ENCODE measurements around the gene FOXRED1. TPM values are rescaled to one million over a fixed set of nuclear protein-coding genes. Genes with fewer than 3 reads are reported as not detected.

Gene FOXRED1
- polyA plus RNA-seq: 10 to 100 TPM; 18.8 to 21.2 TPM

GRCh38 chr11:126268708-126269579, at the start of gene FOXRED1, which contains the start of gene SRPRA:
Gene FOXRED1 (plus strand): TSS chr11:126269154. CDS start chr11:126269207, 53 bp downstream.
Gene SRPRA (minus strand): TSS chr11:126268895. CDS start chr11:126268804, 91 bp downstream.
- 1% methylated on average over 63 to 64 of the region's 64 CpGs for WGBS, 2 donors
- H3K36me3 ChIP-seq (ENCODE audit: control insufficient read depth in 2 of 2, insufficient read depth in 2 of 2, low read length in 1 of 2): peaks cover 23 to 28% of the 10 kb centered on the region in 2 donors
- peak within 1 kb of the TSS; percentile 88 to 97 for H3K27ac ChIP-seq (ENCODE audit: low read depth in 2 of 2, low read length in 1 of 2)
- no peaks in the 10 kb centered on the region for H3K9me3 ChIP-seq (ENCODE audit: control insufficient read depth in 2 of 2, insufficient read depth in 1 of 2, low read depth in 1 of 2, low read length in 1 of 2)
- H3K4me3 ChIP-seq (ENCODE audit: low read depth in 1 of 2, low read length in 2 of 2): peak within 1 kb of the TSS; percentile 86 to 89
- H3K4me1 ChIP-seq (ENCODE audit: control insufficient read depth in 2 of 2, insufficient read depth in 2 of 2, low read length in 1 of 2): peaks cover 0 to 2% of the 10 kb centered on the region in 2 donors
- H3K27me3 ChIP-seq (ENCODE audit: control insufficient read depth in 1 of 2, insufficient read depth in 2 of 2, low read length in 2 of 2): no peaks in the 10 kb centered on the region

- WGBS, 2 donors: 75 to 79% methylated on average over 4 of the region's 4 CpGs
These were observed 49.4 kb upstream of the FOXRED1 start for GRCh38 chr11:126219547-126219946.

GRCh38 chr11:126224647-126225294, 44.2 kb upstream of the FOXRED1 start:
- Histone ChIP-seq H3K9me3 (ENCODE audit: control insufficient read depth in 2 of 2, insufficient read depth in 1 of 2, low read depth in 1 of 2, low read length in 1 of 2) (no peaks in the 10 kb centered on the region), H3K4me1 (ENCODE audit: control insufficient read depth in 2 of 2, insufficient read depth in 2 of 2, low read length in 1 of 2) (peaks cover 0 to 2% of the 10 kb centered on the region in 2 donors), H3K27ac (ENCODE audit: low read depth in 2 of 2, low read length in 1 of 2) (no peak overlapping the region), H3K27me3 (ENCODE audit: control insufficient read depth in 1 of 2, insufficient read depth in 2 of 2, low read length in 2 of 2) (no peaks in the 10 kb centered on the region), H3K4me3 (ENCODE audit: low read depth in 1 of 2, low read length in 2 of 2) (no peak overlapping the region), H3K36me3 (ENCODE audit: control insufficient read depth in 2 of 2, insufficient read depth in 2 of 2, low read length in 1 of 2) (no peaks in the 10 kb centered on the region)
- WGBS, 2 donors: 90 to 93% methylated on average over 6 of the region's 6 CpGs

More at GRCh38 chr11:126219547-126219946, 49.4 kb upstream of the FOXRED1 start:
- H3K27ac ChIP-seq (ENCODE audit: low read depth in 2 of 2, low read length in 1 of 2): no peak overlapping the region
- H3K36me3 ChIP-seq (ENCODE audit: control insufficient read depth in 2 of 2, insufficient read depth in 2 of 2, low read length in 1 of 2): no peaks in the 10 kb centered on the region
- no peaks in the 10 kb centered on the region for H3K9me3 ChIP-seq (ENCODE audit: control insufficient read depth in 2 of 2, insufficient read depth in 1 of 2, low read depth in 1 of 2, low read length in 1 of 2)
- no peaks in the 10 kb centered on the region for H3K27me3 ChIP-seq (ENCODE audit: control insufficient read depth in 1 of 2, insufficient read depth in 2 of 2, low read length in 2 of 2)
- H3K4me1 ChIP-seq (ENCODE audit: control insufficient read depth in 2 of 2, insufficient read depth in 2 of 2, low read length in 1 of 2): peaks cover 0 to 2% of the 10 kb centered on the region in 2 donors
- no peak overlapping the region for H3K4me3 ChIP-seq (ENCODE audit: low read depth in 1 of 2, low read length in 2 of 2)

GRCh38 chr11:126225295-126225665, 43.7 kb upstream of the FOXRED1 start:
- H3K9me3 ChIP-seq (ENCODE audit: control insufficient read depth in 2 of 2, insufficient read depth in 1 of 2, low read depth in 1 of 2, low read length in 1 of 2): no peaks in the 10 kb centered on the region
- H3K27ac ChIP-seq (ENCODE audit: low read depth in 2 of 2, low read length in 1 of 2): no peak overlapping the region
- 65 to 68% methylated on average over 2 of the region's 2 CpGs for WGBS, 2 donors
- H3K4me1 ChIP-seq (ENCODE audit: control insufficient read depth in 2 of 2, insufficient read depth in 2 of 2, low read length in 1 of 2): peaks cover 0 to 2% of the 10 kb centered on the region in 2 donors
- no peak overlapping the region for H3K4me3 ChIP-seq (ENCODE audit: low read depth in 1 of 2, low read length in 2 of 2)
- no peaks in the 10 kb centered on the region for H3K27me3 ChIP-seq (ENCODE audit: control insufficient read depth in 1 of 2, insufficient read depth in 2 of 2, low read length in 2 of 2)
- H3K36me3 ChIP-seq (ENCODE audit: control insufficient read depth in 2 of 2, insufficient read depth in 2 of 2, low read length in 1 of 2): no peaks in the 10 kb centered on the region

- H3K27me3 ChIP-seq (ENCODE audit: control insufficient read depth in 1 of 2, insufficient read depth in 2 of 2, low read length in 2 of 2): no peaks in the 10 kb centered on the region
- no peaks in the 10 kb centered on the region for H3K9me3 ChIP-seq (ENCODE audit: control insufficient read depth in 2 of 2, insufficient read depth in 1 of 2, low read depth in 1 of 2, low read length in 1 of 2)
- no peak overlapping the region for H3K4me3 ChIP-seq (ENCODE audit: low read depth in 1 of 2, low read length in 2 of 2)
- H3K36me3 ChIP-seq (ENCODE audit: control insufficient read depth in 2 of 2, insufficient read depth in 2 of 2, low read length in 1 of 2): no peaks in the 10 kb centered on the region
- WGBS, 2 donors: 93 to 95% methylated on average over 9 to 11 of the region's 15 CpGs
- H3K4me1 ChIP-seq (ENCODE audit: control insufficient read depth in 2 of 2, insufficient read depth in 2 of 2, low read length in 1 of 2): peaks cover 0 to 2% of the 10 kb centered on the region in 2 donors
- no peak overlapping the region for H3K27ac ChIP-seq (ENCODE audit: low read depth in 2 of 2, low read length in 1 of 2)
These were observed 42.4 kb upstream of the FOXRED1 start for GRCh38 chr11:126226334-126227084.

GRCh38 chr11:126229858-126230540, 39.0 kb upstream of the FOXRED1 start:
- Histone ChIP-seq H3K27ac (ENCODE audit: low read depth in 2 of 2, low read length in 1 of 2) (no peak overlapping the region), H3K36me3 (ENCODE audit: control insufficient read depth in 2 of 2, insufficient read depth in 2 of 2, low read length in 1 of 2) (no peaks in the 10 kb centered on the region), H3K4me1 (ENCODE audit: control insufficient read depth in 2 of 2, insufficient read depth in 2 of 2, low read length in 1 of 2) (no peaks in the 10 kb centered on the region), H3K4me3 (ENCODE audit: low read depth in 1 of 2, low read length in 2 of 2) (no peak overlapping the region), H3K27me3 (ENCODE audit: control insufficient read depth in 1 of 2, insufficient read depth in 2 of 2, low read length in 2 of 2) (no peaks in the 10 kb centered on the region), H3K9me3 (ENCODE audit: control insufficient read depth in 2 of 2, insufficient read depth in 1 of 2, low read depth in 1 of 2, low read length in 1 of 2) (no peaks in the 10 kb centered on the region)
- WGBS, 2 donors: 59 to 68% methylated on average over 3 of the region's 3 CpGs

- Histone ChIP-seq H3K27ac (ENCODE audit: low read depth in 2 of 2, low read length in 1 of 2) (no peak overlapping the region), H3K9me3 (ENCODE audit: control insufficient read depth in 2 of 2, insufficient read depth in 1 of 2, low read depth in 1 of 2, low read length in 1 of 2) (no peaks in the 10 kb centered on the region), H3K4me3 (ENCODE audit: low read depth in 1 of 2, low read length in 2 of 2) (no peak overlapping the region), H3K36me3 (ENCODE audit: control insufficient read depth in 2 of 2, insufficient read depth in 2 of 2, low read length in 1 of 2) (no peaks in the 10 kb centered on the region), H3K27me3 (ENCODE audit: control insufficient read depth in 1 of 2, insufficient read depth in 2 of 2, low read length in 2 of 2) (no peaks in the 10 kb centered on the region), H3K4me1 (ENCODE audit: control insufficient read depth in 2 of 2, insufficient read depth in 2 of 2, low read length in 1 of 2) (no peaks in the 10 kb centered on the region)
- WGBS, 2 donors: 63 to 68% methylated on average over 6 of the region's 6 CpGs
These were observed 37.1 kb upstream of the FOXRED1 start for GRCh38 chr11:126231725-126232459.

- no peaks in the 10 kb centered on the region for H3K4me1 ChIP-seq (ENCODE audit: control insufficient read depth in 2 of 2, insufficient read depth in 2 of 2, low read length in 1 of 2)
These were observed 36.3 kb upstream of the FOXRED1 start for GRCh38 chr11:126232683-126233082.

More at GRCh38 chr11:126232683-126233082, 36.3 kb upstream of the FOXRED1 start:
- WGBS, 2 donors: 83 to 94% methylated on average over 3 of the region's 3 CpGs
- Histone ChIP-seq H3K4me3 (ENCODE audit: low read depth in 1 of 2, low read length in 2 of 2) (no peak overlapping the region), H3K27ac (ENCODE audit: low read depth in 2 of 2, low read length in 1 of 2) (no peak overlapping the region), H3K36me3 (ENCODE audit: control insufficient read depth in 2 of 2, insufficient read depth in 2 of 2, low read length in 1 of 2) (no peaks in the 10 kb centered on the region), H3K27me3 (ENCODE audit: control insufficient read depth in 1 of 2, insufficient read depth in 2 of 2, low read length in 2 of 2) (no peaks in the 10 kb centered on the region), H3K9me3 (ENCODE audit: control insufficient read depth in 2 of 2, insufficient read depth in 1 of 2, low read depth in 1 of 2, low read length in 1 of 2) (no peaks in the 10 kb centered on the region)

Measured in esophagus (tissue), 2 donors.